CD4-positive, alpha-beta T cell treated with Interferon gamma for 1 hour (primary cell): Measurements from ENCODE around the gene XRCC4.

Experiments
- DNase-seq: peaks from one replicate; pipeline ENCODE4 v3.0.0-alpha.2; 2020

The XRCC4 gene

GRCh38 chr5:83394190-83394589 is 316.8 kb downstream of the XRCC4 start:
- DNase-seq, result no peak

- no peak for DNase-seq
Measured at GRCh38 chr5:83396662-83397061, 319.3 kb downstream of the XRCC4 start.

GRCh38 chr5:83397658-83398057 is 320.3 kb downstream of the XRCC4 start:
- DNase-seq, result no peak

GRCh38 chr5:83400241-83400640 is 322.9 kb downstream of the XRCC4 start:
- no peak for DNase-seq

- no peak for DNase-seq
Measured at GRCh38 chr5:83400701-83401100, 323.4 kb downstream of the XRCC4 start.

- DNase-seq, result no peak
Measured at GRCh38 chr5:83401122-83401731, 323.9 kb downstream of the XRCC4 start.

- no peak for DNase-seq
Measured at GRCh38 chr5:83401775-83402174, 324.4 kb downstream of the XRCC4 start.
